ENCODE measurements around the gene CELF1.
A peak's percentile ranks its signal among the peaks of the same experiment; 100 is the strongest.
"Not testable (repeated sequence)": the region's sequence is repeated elsewhere in the genome, so short reads cannot be mapped to it uniquely, and the experiment has no call there.

CELF1 gene

DNA sequence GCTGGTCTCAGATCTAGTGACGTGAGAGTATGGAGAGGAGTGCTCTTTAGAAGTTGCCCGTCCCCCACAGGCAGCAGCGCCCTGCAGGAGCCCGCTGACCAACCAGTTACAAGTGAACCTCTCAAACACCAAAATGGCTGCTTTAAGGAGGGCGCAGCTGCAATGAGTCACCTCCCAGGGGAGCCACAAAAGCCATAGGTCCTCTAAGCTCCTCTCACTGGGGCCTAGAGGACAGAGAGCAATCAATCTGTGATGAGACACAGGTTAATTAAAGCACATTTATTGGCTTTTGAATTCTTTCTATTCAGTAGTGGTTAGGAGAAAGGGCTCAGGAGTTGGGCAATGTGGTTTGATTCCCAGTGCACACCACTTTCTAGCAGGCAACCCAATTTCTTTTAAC is 88.4 kb downstream of the CELF1 start:
- Mint-ChIP-seq H3K27ac (no peak overlapping the region), H3K9me3 (no peaks in the 10 kb centered on the region), H3K4me3 (no peak overlapping the region), H3K27me3 (no peaks in the 10 kb centered on the region), H3K4me1 (peaks cover 10 to 39% of the 10 kb centered on the region in 2 donors), H3K36me3 (peaks cover 38 to 49% of the 10 kb centered on the region in 2 donors)
- DNase-seq (no peak), ATAC-seq (replicated peaks) (peak in 1 of 2 donors; percentile 34)

DNA sequence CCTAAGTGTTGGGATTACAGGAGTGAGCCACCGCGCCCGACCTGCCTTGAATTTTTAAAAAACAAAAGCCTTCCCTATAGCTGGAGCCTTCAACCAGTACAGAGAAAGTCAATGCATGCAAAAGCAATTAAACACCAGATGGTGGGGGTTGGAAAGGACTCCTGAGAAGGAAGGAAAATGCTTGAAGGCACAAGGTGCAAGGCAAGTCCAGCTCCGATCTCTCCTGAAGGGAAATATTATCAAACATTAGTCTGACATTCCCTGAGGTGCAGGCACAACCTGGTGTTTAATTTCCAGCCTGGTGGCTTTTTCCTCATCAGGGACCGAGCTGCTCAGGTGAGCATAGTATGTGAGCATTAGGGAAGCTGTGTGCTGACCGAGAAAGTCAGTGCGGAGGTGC is 91.1 kb downstream of the CELF1 start:
- ATAC-seq (replicated peaks) (no peak), DNase-seq (no peak)
- no peaks in the 10 kb centered on the region for H3K27me3 Mint-ChIP-seq
- peak overlapping the region; percentile 83 for H3K27ac Mint-ChIP-seq
- no peaks in the 10 kb centered on the region for H3K9me3 Mint-ChIP-seq
- no peak overlapping the region for H3K4me3 Mint-ChIP-seq
- H3K4me1 Mint-ChIP-seq, result peaks cover 7 to 23% of the 10 kb centered on the region in 2 donors
- peaks cover 20 to 25% of the 10 kb centered on the region in 2 donors for H3K36me3 Mint-ChIP-seq

DNA sequence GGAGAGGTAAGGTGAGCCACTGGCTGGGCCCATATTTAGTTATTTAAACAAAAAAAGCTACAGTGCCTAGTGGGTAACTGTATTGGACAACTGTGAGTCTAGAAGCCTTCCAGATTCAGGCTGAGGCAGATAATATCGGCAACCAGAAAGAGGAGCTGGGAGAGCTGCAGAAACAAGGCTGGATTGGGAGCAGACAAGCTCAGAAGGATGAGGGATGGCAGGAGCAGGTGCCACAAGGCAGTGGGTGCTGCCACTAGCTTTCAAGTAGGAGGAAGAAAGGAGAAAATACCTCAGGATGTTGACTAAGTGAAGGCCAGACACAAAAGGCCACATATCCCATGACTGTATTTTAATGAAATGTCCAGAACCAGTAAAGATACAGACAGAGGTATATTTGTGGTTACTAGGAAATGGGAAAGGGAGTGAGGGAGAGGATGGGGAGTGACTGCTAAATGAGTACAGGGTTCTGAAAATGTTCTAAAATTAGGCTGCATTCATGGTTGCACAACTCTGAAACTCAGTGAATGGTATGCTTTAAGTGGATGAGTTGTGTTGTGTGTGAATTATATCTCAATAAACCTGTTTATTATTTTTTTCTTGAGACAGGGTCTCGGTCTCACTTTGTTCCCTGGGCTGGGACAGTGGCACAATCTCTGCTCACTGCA is 92.2 kb downstream of the CELF1 start:
- no peak overlapping the region for H3K4me3 Mint-ChIP-seq

DNA sequence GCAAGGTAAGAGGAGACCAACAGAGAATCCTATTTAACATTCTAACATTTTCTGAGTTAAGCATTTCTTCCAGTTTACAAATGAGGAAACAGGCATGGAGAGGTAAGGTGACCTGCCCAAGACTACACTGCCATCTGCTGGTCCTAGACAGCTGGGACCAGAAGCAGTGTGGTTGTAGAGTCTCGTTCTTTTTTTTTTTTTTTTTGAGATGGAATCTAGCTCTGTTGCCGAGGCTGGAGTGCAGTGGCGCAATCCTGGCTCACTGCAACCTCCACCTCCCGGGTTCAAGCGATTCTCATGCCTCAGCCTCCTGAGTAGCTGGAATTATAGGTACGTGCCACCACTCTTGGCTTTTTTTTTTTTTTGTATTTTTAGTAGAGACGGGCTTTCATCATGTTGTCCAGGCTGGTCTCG is 98.7 kb downstream of the CELF1 start:
- not testable (repeated sequence) for H3K4me3 Mint-ChIP-seq, H3K27me3 Mint-ChIP-seq, H3K36me3 Mint-ChIP-seq, H3K9me3 Mint-ChIP-seq
- DNase-seq (peak; percentile 65), ATAC-seq (replicated peaks) (peak; percentile 98)
- peak overlapping the region; percentile 71 for H3K27ac Mint-ChIP-seq
- peaks cover 11% of the 10 kb centered on the region in 2 donors for H3K4me1 Mint-ChIP-seq

More for the DNA sequence above, 92.2 kb downstream of the CELF1 start:
- H3K36me3 Mint-ChIP-seq, result peaks cover 20 to 23% of the 10 kb centered on the region in 2 donors
- peak overlapping the region; percentile 57 for H3K27ac Mint-ChIP-seq
- H3K4me1 Mint-ChIP-seq, result peaks cover 9 to 23% of the 10 kb centered on the region in 2 donors
- DNase-seq (no peak), ATAC-seq (replicated peaks) (no peak)
- no peaks in the 10 kb centered on the region for H3K27me3 Mint-ChIP-seq
- no peaks in the 10 kb centered on the region for H3K9me3 Mint-ChIP-seq

DNA sequence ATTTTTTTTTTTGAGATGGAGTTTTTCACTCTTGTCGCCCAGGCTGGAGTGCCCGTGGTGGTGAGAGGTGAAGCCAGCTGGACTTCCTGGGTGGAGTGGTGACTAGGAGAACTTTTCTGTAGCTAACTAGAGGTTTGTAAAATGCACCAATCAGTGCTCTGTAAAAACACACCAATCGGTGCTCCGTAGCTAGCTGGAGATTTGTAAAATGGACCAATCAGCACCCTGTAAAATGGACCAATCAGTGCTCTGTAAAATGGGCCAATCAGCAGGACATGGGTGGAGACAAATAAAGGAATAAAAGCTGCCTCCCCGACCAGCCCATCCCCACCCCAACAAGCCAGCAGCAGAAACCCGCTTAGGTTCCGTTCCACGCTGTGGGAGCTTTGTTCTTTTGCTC is 99.6 kb downstream of the CELF1 start:
- DNase-seq (no peak), ATAC-seq (replicated peaks) (no peak)
- no peak overlapping the region for H3K4me3 Mint-ChIP-seq
- no peak overlapping the region for H3K27ac Mint-ChIP-seq
- H3K27me3 Mint-ChIP-seq, result no peaks in the 10 kb centered on the region
- H3K4me1 Mint-ChIP-seq, result peaks cover 11% of the 10 kb centered on the region in 2 donors
- peaks cover 0 to 2% of the 10 kb centered on the region in 2 donors for H3K9me3 Mint-ChIP-seq
- peaks cover 5 to 6% of the 10 kb centered on the region in 2 donors for H3K36me3 Mint-ChIP-seq

DNA sequence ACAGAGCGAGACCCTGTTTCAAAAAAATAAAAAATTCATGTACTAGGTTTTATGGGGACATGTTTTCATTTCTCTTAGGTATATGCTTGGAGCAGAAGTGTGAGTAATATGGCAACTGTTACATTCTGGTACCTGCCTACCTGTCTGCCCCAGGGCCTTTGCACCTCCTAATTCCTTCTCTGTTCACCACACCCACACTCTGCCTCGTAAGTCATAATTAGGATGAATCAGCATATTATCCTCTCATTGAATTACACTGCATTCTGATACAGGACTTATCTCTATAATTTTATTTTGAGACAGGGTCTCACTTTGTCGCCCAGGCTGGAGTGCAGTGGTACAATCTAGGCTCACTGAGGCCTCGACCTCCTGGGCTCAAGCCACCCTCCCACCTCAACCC is 100.9 kb downstream of the CELF1 start:
- no peak overlapping the region for H3K4me3 Mint-ChIP-seq
- ATAC-seq (replicated peaks), result no peak
- DNase-seq, result no peak
- peaks cover 0 to 2% of the 10 kb centered on the region in 2 donors for H3K9me3 Mint-ChIP-seq
- H3K27ac Mint-ChIP-seq, result no peak overlapping the region
- H3K27me3 Mint-ChIP-seq, result no peaks in the 10 kb centered on the region
- peaks cover 7 to 13% of the 10 kb centered on the region in 2 donors for H3K36me3 Mint-ChIP-seq
- peaks cover 11% of the 10 kb centered on the region in 2 donors for H3K4me1 Mint-ChIP-seq

DNA sequence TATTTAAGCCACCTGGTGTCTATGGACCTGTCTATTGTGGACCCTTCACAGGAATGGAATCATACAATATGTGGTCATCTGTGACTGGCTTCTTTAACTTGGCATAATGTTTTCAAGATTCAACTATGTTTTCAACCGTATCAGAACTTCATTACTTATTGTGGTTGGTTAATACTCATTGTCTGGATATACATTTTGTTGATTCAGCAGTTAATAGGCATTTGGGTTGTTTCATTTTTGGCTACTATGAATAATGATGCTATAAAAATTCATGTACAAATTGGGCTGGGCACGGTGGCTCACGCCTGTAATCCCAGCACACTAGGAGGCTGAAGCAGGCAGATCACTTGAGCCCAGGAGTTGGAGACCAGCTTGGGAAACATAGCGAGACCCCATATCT is 101.5 kb downstream of the CELF1 start:
- DNase-seq, result no peak
- no peak overlapping the region for H3K4me3 Mint-ChIP-seq
- H3K36me3 Mint-ChIP-seq, result peaks cover 7 to 15% of the 10 kb centered on the region in 2 donors
- ATAC-seq (replicated peaks), result no peak
- no peaks in the 10 kb centered on the region for H3K27me3 Mint-ChIP-seq
- peaks cover 11% of the 10 kb centered on the region in 2 donors for H3K4me1 Mint-ChIP-seq
- H3K27ac Mint-ChIP-seq, result no peak overlapping the region
- H3K9me3 Mint-ChIP-seq, result peaks cover 0 to 2% of the 10 kb centered on the region in 2 donors

DNA sequence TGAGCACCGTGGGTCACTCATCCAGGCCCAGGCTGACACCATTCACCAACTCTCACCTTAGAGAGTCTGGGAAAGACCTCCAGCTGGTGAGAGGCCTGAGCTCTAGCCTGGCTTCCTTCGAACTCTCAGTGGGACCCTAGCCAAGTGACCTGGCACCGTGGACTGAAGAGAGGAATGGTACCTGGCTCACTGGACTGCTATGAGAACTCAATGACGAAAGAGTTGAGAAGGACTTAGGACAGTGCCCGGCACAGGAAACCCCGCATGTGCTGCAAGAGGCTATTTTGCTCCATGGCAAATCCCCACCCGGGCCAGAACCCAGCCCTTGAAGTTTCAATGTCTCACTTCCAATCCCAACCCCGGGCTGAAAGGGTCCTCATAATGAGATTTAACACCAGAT is 103.4 kb downstream of the CELF1 start:
- H3K4me1 Mint-ChIP-seq, result peaks cover 5 to 7% of the 10 kb centered on the region in 2 donors
- no peak overlapping the region for H3K27ac Mint-ChIP-seq

DNA sequence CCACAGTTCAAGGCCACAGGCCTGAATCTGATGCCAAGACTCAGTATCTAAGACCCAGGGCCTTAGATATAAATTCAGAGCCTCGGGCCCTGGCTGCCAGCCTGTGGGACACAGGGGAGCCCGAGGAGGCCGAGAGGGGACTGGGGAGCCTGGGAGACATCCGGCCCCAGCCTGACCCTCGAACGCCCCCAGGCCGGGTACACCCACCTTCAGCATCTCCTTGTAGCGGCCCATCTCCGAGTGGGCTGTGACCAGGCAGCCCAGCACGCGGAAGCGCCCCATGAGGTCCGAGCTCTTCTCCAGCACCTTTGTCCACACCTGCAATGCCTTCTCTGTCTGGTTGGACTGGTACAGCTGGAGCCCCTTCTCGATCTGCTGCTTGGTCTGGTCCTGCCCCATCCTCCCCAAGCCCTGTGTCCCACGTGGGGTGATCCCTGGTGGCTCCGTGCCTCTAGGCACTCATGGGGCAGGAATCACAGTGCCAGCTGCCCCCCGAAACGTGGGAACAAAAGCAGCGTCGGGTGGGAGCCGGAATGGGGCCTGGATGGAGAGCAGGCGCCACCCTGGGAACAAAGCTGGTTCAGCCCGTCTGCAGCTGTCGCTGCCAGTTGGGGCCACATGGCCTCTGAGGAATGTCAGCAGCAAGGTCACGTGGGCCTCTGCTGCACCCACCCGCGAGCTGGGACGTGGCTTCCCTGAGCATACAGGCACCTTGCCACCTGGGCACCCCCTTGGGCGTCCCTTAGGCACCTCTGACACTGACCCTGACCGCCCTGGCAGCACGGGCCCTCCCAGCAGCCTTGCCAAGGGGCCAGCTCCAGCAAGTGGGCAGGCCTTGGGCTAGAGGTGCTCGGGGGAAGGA is 104.1 kb downstream of the CELF1 start, which contains the start of gene RAPSN:
Gene RAPSN (minus strand): TSS at position 571 of the 862 bp plus-strand sequence. CDS start 172 bp downstream, at position 399.
- no peak for ATAC-seq (replicated peaks)
- H3K9me3 Mint-ChIP-seq, result no peaks in the 10 kb centered on the region
- H3K36me3 Mint-ChIP-seq, result peaks cover 4 to 11% of the 10 kb centered on the region in 2 donors
- H3K4me3 Mint-ChIP-seq, result no peak within 1 kb of the TSS
- H3K4me1 Mint-ChIP-seq, result peaks cover 0 to 2% of the 10 kb centered on the region in 2 donors
- H3K27me3 Mint-ChIP-seq, result no peaks in the 10 kb centered on the region
- no peak for DNase-seq
- H3K27ac Mint-ChIP-seq, result peak within 1 kb of the TSS; percentile 5

More for the DNA sequence above, 103.4 kb downstream of the CELF1 start:
- ATAC-seq (replicated peaks) (no peak), DNase-seq (no peak)
- H3K36me3 Mint-ChIP-seq, result peaks cover 7 to 15% of the 10 kb centered on the region in 2 donors
- H3K9me3 Mint-ChIP-seq, result peaks cover 0 to 2% of the 10 kb centered on the region in 2 donors
- no peaks in the 10 kb centered on the region for H3K27me3 Mint-ChIP-seq
- H3K4me3 Mint-ChIP-seq, result no peak overlapping the region

DNA sequence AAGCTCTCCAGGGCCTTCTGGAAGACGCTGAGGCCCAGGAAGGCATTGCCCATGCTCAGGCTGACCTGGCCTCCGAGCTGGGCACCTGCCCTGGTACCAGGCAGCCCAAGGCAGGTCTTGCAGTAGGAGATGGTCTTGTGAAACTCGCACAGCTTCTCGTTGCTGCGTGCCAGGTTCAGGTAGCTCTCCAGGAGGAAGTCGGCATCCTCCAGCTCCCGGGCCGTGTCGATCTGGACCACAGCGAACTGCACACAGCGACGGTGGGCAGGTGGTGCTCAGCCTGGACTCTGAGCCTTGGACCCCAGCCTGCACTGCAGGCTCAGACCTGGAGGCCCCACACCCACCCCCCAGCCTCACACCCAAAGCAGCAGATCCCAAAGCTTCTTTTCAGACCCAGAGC is 105.0 kb downstream of the CELF1 start:
- no peaks in the 10 kb centered on the region for H3K27me3 Mint-ChIP-seq
- peaks cover 0 to 2% of the 10 kb centered on the region in 2 donors for H3K4me1 Mint-ChIP-seq
- H3K4me3 Mint-ChIP-seq, result no peak overlapping the region
- DNase-seq (no peak), ATAC-seq (replicated peaks) (no peak)
- H3K36me3 Mint-ChIP-seq, result peaks cover 2 to 9% of the 10 kb centered on the region in 2 donors
- no peak overlapping the region for H3K27ac Mint-ChIP-seq
- no peaks in the 10 kb centered on the region for H3K9me3 Mint-ChIP-seq

DNA sequence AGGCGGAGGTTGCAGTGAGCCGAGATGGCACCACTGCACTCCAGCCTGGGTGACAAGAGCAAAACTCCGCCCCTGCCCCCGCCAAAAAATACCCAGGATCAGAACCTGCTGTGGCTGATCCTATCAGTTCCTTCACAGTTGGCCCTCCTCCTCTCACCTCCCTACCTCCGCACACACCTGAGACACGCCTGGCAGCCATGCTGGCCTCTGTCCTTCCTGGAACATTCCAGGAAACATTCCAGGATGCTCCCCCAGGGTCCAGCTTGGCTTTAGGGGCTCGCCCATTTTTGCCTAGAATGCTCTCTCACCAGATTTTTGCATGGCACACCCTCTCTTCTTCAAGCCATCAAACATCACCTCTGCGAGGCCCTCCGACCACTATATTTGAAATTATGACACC is 106.1 kb downstream of the CELF1 start:
- no peaks in the 10 kb centered on the region for H3K9me3 Mint-ChIP-seq
- ATAC-seq (replicated peaks) (no peak), DNase-seq (no peak)
- peaks cover 2 to 9% of the 10 kb centered on the region in 2 donors for H3K36me3 Mint-ChIP-seq
- no peaks in the 10 kb centered on the region for H3K4me1 Mint-ChIP-seq
- no peak overlapping the region for H3K4me3 Mint-ChIP-seq
- no peaks in the 10 kb centered on the region for H3K27me3 Mint-ChIP-seq
- H3K27ac Mint-ChIP-seq, result no peak overlapping the region

DNA sequence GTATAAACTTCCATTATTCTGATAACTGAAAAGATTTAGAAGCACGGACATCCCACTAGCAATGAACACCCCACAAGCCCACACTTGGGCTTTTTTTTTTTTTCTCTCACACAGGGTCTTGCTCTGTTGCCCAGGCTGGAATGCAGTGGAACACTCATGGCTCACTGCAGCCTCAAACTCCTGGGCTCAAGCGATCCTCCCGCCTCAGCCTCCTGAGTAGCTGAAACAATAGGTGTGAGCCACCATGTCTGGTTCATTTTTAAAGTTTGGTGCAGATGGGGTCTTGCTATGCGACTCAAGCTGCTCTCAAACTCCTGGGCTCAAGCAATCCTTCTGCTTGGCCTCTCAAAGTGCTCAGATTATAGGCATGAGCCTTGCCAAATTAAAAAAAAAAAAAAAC is 107.1 kb downstream of the CELF1 start:
- no peak overlapping the region for H3K27ac Mint-ChIP-seq
- no peaks in the 10 kb centered on the region for H3K9me3 Mint-ChIP-seq
- H3K36me3 Mint-ChIP-seq, result peaks cover 2 to 9% of the 10 kb centered on the region in 2 donors
- ATAC-seq (replicated peaks) (no peak), DNase-seq (no peak)
- H3K4me1 Mint-ChIP-seq, result no peaks in the 10 kb centered on the region
- H3K27me3 Mint-ChIP-seq, result no peaks in the 10 kb centered on the region
- H3K4me3 Mint-ChIP-seq, result no peak overlapping the region

DNA sequence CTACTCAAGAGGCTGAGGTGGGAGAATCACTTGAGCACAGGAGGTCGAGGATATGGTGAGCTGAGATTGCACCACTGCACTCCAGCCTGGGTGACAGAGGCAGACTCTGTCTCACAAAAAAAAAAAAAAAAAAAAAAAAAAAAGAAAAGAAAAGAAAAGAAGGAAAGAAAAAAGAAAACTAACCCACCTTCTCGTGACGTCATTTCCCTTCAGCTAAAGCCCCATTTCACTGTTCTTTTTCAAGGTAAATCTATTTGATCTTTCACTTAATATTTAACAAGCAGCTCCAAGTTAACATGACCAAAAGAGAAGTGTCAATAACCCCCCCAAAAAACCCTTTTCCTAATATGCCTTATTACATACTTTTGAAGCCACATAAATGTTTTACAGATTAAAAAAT is 109.1 kb downstream of the CELF1 start:
- Mint-ChIP-seq H3K27ac (no peak overlapping the region), H3K4me1 (no peaks in the 10 kb centered on the region), H3K36me3 (peaks cover 2 to 9% of the 10 kb centered on the region in 2 donors), H3K27me3 (no peaks in the 10 kb centered on the region), H3K9me3 (no peaks in the 10 kb centered on the region), H3K4me3 (no peak overlapping the region)
- DNase-seq, result no peak
- ATAC-seq (replicated peaks), result no peak

DNA sequence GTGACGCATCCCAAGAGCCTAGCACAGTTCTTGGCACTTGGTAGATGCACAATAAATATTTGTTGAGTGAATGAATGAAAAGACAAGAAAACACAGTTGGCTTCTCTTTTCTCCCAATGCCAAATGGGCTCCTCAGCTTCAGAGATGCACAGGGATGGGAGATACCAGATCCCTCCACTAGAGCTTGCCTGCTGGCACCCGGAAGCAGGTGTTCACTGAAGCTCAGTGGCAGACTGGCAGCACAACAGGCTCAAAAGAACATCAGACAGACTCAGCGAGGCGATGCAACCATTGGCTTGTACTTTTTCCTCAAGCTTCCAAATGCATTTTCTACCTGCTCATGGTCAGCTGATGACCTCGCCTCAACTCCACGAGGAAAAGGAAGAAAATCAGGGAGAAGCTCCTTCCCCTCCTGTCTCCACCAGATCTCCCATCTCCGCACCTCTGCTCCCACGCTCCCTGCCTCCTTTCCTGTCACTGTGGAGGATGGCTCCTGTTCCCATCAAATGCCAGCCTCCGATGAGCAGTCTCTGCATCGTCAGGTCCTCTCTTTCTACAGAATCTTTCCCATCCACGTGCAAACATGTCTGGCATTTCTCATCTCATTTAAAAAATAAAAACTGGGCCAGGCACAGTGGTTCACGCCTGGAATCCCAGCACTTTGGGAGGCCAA is 109.8 kb downstream of the CELF1 start:
- Mint-ChIP-seq H3K27me3 (no peaks in the 10 kb centered on the region), H3K9me3 (no peaks in the 10 kb centered on the region), H3K27ac (no peak overlapping the region), H3K36me3 (peaks cover 1 to 9% of the 10 kb centered on the region in 2 donors), H3K4me3 (no peak overlapping the region), H3K4me1 (no peaks in the 10 kb centered on the region)
- ATAC-seq (replicated peaks) (no peak), DNase-seq (no peak)

All from stimulated activated naive B cell treated with anti-CD40 and anti-IgM and Interleukin-4, amounts not matched to agents 10 μg/mL and 1 μg/mL and 100 μg/mL, for 72 hours (primary cell).